ENCODE data around the gene RNU6-1.

GRCh38 chr15:67833710-67834511, 5.9 kb downstream of the RNU6-1 start:
- TF ChIP-seq POLR2A (IDR thresholded peaks at IDR 0.05; ENCODE audit: low read length), result no peak
- TF ChIP-seq GATA1 (IDR thresholded peaks at IDR 0.05; ENCODE audit: low read depth, low read length), result no peak
